ENCODE data around the gene RIBC2.

RIBC2 gene

GRCh38 chr22:45480717-45481116, 67.2 kb downstream of the RIBC2 start:
- Histone ChIP-seq H2BK12ac (ENCODE audit: low read length) (no peak overlapping the region), H3K9me3 (replicated peaks in 1 of 2; ENCODE audit: control insufficient read depth in 2 of 2, insufficient read depth in 1 of 2, low read depth in 1 of 2, low read length in 2 of 2) (peaks cover 4 to 9% of the 10 kb centered on the region in 2 donors), H3K27ac (replicated peaks; ENCODE audit: low read length) (no peak overlapping the region), H3K9ac (ENCODE audit: low read depth, low read length, poor library complexity) (no peak overlapping the region), H2BK15ac (ENCODE audit: low read length) (no peak overlapping the region), H3K14ac (ENCODE audit: low read length) (no peak overlapping the region), H3K23ac (ENCODE audit: low read depth, low read length, poor library complexity) (no peak overlapping the region), H3K27me3 (ENCODE audit: control insufficient read depth in 3 of 3, insufficient read depth in 3 of 3, low read depth in 1 of 3, low read length in 3 of 3) (peaks cover 0 to 6% (median 0%) of the 10 kb centered on the region in 3 experiments), H3K4me1 (ENCODE audit: control insufficient read depth in 2 of 2, insufficient read depth in 1 of 2, low read depth in 1 of 2, low read length in 2 of 2) (peaks cover 2 to 7% of the 10 kb centered on the region in 2 donors), H3K36me3 (replicated peaks in 1 of 2; ENCODE audit: control insufficient read depth in 2 of 2, insufficient read depth in 2 of 2, low read length in 2 of 2) (no peaks in the 10 kb centered on the region), H2BK120ac (ENCODE audit: low read depth, low read length) (no peak overlapping the region), H2AK5ac (ENCODE audit: low read depth, low read length) (peak overlapping the region; percentile 47), H3K79me1 (ENCODE audit: low read depth, low read length) (no peaks in the 10 kb centered on the region), H3K18ac (ENCODE audit: low read length) (peak overlapping the region; percentile 59), H2BK5ac (ENCODE audit: low read length) (no peak overlapping the region), H4K8ac (ENCODE audit: low read depth, low read length) (no peak overlapping the region), H2AFZ (ENCODE audit: low read length) (no peak overlapping the region), H3K4me3 (ENCODE audit: low read length in 2 of 2) (no peak overlapping the region), H3K4ac (ENCODE audit: low read length) (no peak overlapping the region), H4K91ac (ENCODE audit: low read depth, low read length, poor library complexity) (no peak overlapping the region), H3K4me2 (ENCODE audit: insufficient read depth, low read length, poor library complexity, severe bottlenecking) (no peak overlapping the region)
- no peak for DNase-seq (ENCODE audit: low spot score)
- WGBS, 2 donors (ENCODE audit: extremely low coverage in 2 of 2, insufficient read length in 2 of 2, insufficient replicate concordance in 1 of 2) = no CpG with 5 or more reads among the region's 3 CpGs

GRCh38 chr22:45481661-45482060, 68.2 kb downstream of the RIBC2 start:
- H3K36me3 ChIP-seq (replicated peaks in 1 of 2; ENCODE audit: control insufficient read depth in 2 of 2, insufficient read depth in 2 of 2, low read length in 2 of 2) = no peaks in the 10 kb centered on the region
- H3K4me3 ChIP-seq (ENCODE audit: low read length in 2 of 2) = no peak overlapping the region
- H3K27me3 ChIP-seq (ENCODE audit: control insufficient read depth in 3 of 3, insufficient read depth in 3 of 3, low read depth in 1 of 3, low read length in 3 of 3) = peaks cover 0 to 6% (median 0%) of the 10 kb centered on the region in 3 experiments
- H3K14ac ChIP-seq (ENCODE audit: low read length) = no peak overlapping the region
- WGBS, 2 donors (ENCODE audit: extremely low coverage in 2 of 2, insufficient read length in 2 of 2, insufficient replicate concordance in 1 of 2) = no CpG with 5 or more reads among the region's 5 CpGs
- H2BK5ac ChIP-seq (ENCODE audit: low read length) = no peak overlapping the region
- H3K9me3 ChIP-seq (replicated peaks in 1 of 2; ENCODE audit: control insufficient read depth in 2 of 2, insufficient read depth in 1 of 2, low read depth in 1 of 2, low read length in 2 of 2) = peaks cover 4 to 9% of the 10 kb centered on the region in 2 donors
- H2AFZ ChIP-seq (ENCODE audit: low read length) = no peak overlapping the region
- no peak for DNase-seq (ENCODE audit: low spot score)
- no peak overlapping the region for H2BK120ac ChIP-seq (ENCODE audit: low read depth, low read length)
- no peak overlapping the region for H3K9ac ChIP-seq (ENCODE audit: low read depth, low read length, poor library complexity)
- H2AK5ac ChIP-seq (ENCODE audit: low read depth, low read length) = no peak overlapping the region
- no peaks in the 10 kb centered on the region for H3K79me1 ChIP-seq (ENCODE audit: low read depth, low read length)
- no peak overlapping the region for H3K18ac ChIP-seq (ENCODE audit: low read length)
- H4K8ac ChIP-seq (ENCODE audit: low read depth, low read length) = no peak overlapping the region
- H2BK15ac ChIP-seq (ENCODE audit: low read length) = no peak overlapping the region
- H3K4ac ChIP-seq (ENCODE audit: low read length) = no peak overlapping the region
- no peak overlapping the region for H4K91ac ChIP-seq (ENCODE audit: low read depth, low read length, poor library complexity)
- no peak overlapping the region for H2BK12ac ChIP-seq (ENCODE audit: low read length)
- H3K4me1 ChIP-seq (ENCODE audit: control insufficient read depth in 2 of 2, insufficient read depth in 1 of 2, low read depth in 1 of 2, low read length in 2 of 2) = peaks cover 2 to 7% of the 10 kb centered on the region in 2 donors
- H3K27ac ChIP-seq (replicated peaks; ENCODE audit: low read length) = no peak overlapping the region
- H3K4me2 ChIP-seq (ENCODE audit: insufficient read depth, low read length, poor library complexity, severe bottlenecking) = no peak overlapping the region
- H3K23ac ChIP-seq (ENCODE audit: low read depth, low read length, poor library complexity) = no peak overlapping the region

All from neuronal stem cell (in vitro differentiated cells).